GM21390 (cell line): Measurements from ENCODE around the gene SYNGR1.
"Not testable (repeated sequence)": the region's sequence is repeated elsewhere in the genome, so short reads cannot be mapped to it uniquely, and the experiment has no call there.

ENCODE experiments used
- ATAC-seq: cut with Tn5 transposase; IDR thresholded peaks from one replicate; pipeline ENCODE4 v1.9.1; 2021; ENCODE audit not compliant: unreplicated experiment

Gene SYNGR1

GRCh38 chr22:39405346-39406085 lies 55.7 kb downstream of the SYNGR1 start:
- ATAC-seq = no peak

DNA sequence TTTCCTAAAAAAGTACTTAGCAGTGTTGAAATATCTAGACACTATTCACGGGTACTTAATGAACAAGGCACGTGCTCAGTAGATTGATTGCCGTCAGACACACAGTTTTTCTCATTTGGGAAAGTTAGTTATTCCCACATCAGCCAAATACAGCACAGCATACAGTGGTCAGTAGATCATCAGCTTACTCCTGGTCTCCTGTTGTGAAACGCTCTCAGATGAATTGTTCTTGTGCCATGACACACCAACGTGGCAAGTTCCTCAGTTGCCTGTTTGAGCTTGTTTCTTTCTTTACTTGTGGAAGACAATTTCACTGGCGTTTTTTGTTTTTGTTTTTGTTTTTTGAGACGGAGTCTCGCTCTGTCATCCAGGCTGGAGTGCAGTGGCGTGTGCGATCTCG lies 58.4 kb downstream of the SYNGR1 start:
- ATAC-seq = no peak

- no peak for ATAC-seq
Observed at GRCh38 chr22:39408807-39409206, 59.0 kb downstream of the SYNGR1 start.

DNA sequence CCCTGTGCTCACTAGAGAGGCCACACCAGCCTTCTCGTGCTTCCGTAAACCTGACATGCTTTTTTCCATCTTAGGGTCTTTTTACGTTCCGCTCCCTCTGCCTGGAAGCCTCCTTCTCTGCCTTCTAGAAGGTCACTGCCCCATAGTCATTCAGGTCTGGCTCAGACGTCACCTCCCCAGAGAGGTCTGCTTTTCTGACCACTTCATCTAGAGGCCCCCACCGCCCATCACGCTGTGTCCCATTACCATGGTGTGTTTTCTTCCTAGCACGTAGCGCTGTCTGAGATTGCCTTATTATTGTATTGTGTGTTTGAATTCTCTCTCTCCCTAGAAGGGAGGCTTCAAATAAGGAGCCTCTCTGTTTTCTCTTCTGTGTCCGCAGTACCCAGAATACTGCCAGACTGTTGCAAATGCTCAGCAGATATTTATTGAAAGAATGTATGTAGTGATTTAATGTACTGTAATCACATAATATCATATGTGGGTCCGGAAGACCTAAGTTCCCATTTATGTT lies 59.8 kb downstream of the SYNGR1 start:
- ATAC-seq = no peak

DNA sequence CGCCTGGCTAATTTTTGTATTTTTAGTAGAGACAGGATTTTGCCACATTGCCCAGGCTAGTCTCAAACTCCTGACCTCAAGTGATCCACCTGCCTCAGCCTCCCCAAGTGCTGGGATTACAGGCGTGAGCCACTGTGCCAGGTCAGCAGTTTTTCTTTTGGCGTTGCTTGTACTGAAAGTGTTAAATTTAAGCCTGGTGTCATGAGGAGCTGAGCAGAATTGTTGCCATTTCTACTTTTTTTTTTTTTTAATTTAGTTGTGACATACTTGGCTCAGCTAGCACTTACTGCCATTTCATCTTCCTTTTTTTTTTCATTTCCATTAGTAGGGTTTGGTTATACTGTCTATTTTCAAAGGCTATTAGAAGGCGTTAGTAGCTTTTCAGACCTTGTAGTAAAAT lies 60.5 kb downstream of the SYNGR1 start:
- no peak for ATAC-seq

DNA sequence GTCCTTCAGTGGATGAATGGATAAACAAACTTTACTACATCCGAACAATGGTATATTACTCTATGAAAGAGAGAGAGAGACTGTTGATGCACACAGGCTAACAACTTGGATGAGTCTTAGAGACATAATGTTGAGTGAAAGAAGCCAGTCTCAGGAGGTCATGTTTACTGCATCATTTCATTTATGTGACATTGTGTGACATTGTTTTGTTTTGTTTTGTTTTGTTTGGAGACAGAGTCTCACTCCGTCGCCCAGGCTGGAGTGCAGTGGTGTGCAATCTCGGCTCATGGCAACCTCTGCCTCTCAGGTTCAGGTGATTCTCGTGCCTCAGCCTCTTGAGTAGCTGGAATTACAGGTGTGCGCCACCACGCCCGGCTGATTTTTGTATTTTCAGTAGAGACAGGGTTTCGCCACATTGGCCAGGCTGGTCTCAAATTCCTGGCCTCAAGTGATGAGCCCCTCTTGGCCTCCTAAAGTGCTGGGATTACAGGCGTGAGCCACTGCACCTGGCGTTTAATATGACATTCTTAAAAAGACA lies 62.1 kb downstream of the SYNGR1 start:
- not testable (repeated sequence) for ATAC-seq

DNA sequence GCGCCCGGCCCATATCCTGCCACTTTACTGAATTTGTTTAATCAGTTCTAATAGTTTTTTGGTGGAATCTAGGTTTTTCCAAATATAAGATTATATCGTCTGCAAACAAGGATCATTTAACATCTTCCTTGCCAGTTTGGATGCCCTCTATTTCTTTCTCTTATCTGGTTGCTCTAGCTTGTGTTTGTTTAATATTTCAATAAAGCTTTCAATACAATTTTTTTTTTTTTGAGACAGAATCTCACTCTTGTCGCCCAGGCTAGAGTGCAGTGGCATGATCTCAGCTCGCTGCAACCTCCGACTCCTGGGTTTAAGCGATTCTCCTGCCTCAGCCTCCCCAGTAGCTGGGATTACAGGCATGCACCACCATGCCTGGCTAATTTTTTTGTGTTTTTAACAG lies 63.4 kb downstream of the SYNGR1 start:
- not testable (repeated sequence) for ATAC-seq

- no peak for ATAC-seq
Observed at GRCh38 chr22:39414377-39414776, 64.6 kb downstream of the SYNGR1 start.

DNA sequence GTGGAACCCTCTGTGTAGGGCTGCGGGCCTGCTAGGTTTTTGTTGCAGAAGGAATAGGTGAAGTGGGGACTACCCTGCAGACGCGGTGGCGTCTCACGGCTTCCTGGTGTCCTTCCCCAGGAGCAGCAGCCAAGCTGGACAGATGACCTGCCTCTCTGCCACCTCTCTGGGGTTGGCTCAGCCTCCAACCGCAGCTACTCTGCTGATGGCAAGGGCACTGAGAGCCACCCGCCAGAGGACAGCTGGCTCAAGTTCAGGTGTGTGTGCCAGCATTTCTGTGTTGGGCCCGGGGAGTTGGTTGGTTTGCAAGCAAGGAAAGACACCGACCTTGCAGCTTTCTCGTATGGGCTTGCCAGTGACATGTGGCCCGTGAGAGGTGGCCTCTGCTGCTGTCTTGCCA lies 65.1 kb downstream of the SYNGR1 start:
- no peak for ATAC-seq

DNA sequence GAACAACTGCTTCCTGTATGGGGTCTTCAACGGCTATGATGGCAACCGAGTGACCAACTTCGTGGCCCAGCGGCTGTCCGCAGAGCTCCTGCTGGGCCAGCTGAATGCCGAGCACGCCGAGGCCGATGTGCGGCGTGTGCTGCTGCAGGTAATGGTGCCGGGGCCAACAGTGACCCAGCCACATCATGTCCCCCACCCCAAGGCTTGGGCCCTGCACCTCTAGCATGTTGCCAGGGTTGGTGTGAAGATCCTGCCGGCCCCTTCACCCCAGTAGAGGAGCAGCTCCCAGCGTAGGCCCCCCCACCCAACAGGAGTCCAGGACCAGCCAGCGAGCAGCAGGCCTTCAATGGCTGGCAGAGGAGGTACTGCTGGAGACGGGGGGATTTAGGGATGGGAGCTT lies 65.7 kb downstream of the SYNGR1 start:
- ATAC-seq = no peak

DNA sequence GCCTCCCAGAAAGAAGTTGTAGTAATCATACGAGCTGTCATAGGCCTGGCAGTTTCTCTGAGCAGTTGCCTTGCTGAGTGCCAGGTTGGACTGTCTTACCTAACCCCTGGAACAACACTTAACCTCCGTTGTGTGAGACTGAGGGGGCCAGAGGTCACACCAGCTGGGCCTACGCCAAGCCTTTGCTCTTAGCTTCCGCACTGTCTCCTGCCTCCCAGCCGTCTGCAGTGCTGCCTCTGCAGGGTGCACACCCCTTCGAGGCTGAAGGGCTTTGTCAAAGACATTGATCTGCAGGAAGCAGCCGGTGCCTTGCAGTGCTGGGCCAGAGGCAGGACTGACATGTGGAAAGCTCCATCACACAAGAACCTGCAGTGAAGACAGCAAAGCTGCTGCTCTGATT lies 66.5 kb downstream of the SYNGR1 start:
- no peak for ATAC-seq

- ATAC-seq = no peak
Observed at GRCh38 chr22:39417641-39418040, 67.8 kb downstream of the SYNGR1 start.

DNA sequence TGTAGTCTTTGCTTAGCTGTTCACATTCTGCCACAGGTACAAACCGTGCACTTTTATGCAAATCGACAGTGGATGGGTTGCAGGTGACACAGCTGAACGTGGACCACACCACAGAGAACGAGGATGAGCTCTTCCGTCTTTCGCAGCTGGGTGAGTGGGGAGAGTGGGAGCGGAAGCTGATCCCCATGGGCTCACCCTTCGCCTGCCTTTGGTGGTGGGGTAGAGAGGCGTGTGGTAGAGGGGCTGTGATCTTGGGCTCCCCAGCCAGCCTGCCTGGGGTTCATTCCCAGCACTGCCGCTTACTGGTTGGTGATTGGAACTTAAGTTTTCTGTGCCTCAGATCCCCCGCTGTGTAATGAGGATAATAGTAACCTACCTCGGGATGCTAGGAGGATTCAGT lies 68.9 kb downstream of the SYNGR1 start:
- no peak for ATAC-seq

GRCh38 chr22:39419096-39419495 lies 69.3 kb downstream of the SYNGR1 start:
- no peak for ATAC-seq

- no peak for ATAC-seq
Observed at GRCh38 chr22:39419911-39420310, 70.1 kb downstream of the SYNGR1 start.

- ATAC-seq = no peak
Observed at GRCh38 chr22:39421691-39422090, 71.9 kb downstream of the SYNGR1 start.

DNA sequence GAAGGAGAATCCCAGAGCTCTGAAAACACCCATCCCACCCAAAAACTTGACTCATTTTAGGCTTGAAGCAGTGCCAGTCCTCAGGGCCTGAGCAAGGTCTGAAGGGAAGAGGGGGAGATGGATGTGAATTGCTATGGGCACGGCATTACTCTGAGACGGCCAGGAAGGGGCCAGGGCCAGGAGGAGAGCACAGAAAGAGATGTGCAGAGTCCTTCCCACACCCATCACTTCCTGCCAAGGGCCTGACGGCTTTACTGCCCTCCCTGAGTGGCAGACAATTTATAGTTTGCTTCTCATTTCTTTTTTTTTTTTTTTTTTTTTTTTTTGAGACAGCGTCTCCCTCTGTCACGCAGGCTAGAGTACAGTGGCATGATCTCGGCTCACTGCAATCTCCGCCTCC lies 72.3 kb downstream of the SYNGR1 start:
- ATAC-seq = no peak

DNA sequence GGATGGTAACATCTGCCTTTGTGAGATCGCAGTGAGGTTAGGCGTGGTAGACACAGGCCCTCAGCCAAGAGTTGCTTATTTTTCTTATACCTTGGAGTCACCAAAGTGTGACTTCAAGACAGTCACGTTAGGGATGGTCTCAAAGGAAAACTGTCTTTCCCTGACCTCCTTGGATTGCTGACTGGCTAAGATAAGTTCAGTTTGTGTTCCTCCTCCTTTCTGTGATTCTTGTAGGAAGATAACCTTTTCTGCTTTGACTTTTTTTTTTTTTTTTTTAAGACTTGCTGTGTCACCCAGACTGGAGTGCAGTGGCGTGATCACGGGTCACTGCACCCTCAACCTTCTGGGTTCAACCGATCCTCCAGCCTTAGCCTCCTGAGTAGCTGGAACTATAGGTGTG lies 72.9 kb downstream of the SYNGR1 start:
- no peak for ATAC-seq

GRCh38 chr22:39423976-39424375 lies 74.2 kb downstream of the SYNGR1 start:
- ATAC-seq = no peak

- no peak for ATAC-seq
Observed at GRCh38 chr22:39426380-39427043, 76.7 kb downstream of the SYNGR1 start.

GRCh38 chr22:39427751-39428596 lies 78.2 kb downstream of the SYNGR1 start:
- ATAC-seq = no peak
